Neutrophil (primary cell): ENCODE measurements around the gene PLXNB3.
"Not testable (repeated sequence)": the region's sequence is repeated elsewhere in the genome, so short reads cannot be mapped to it uniquely, and the experiment has no call there.

Source experiments
- H3K27ac ChIP-seq: fragments of 200-600 bp; sonication (generic); 2 replicates; pipeline ENCODE4 v1.5.1; 2016; ENCODE audit warnings: mild to moderate bottlenecking, moderate library complexity
- H3K27me3 ChIP-seq: fragments of 200-600 bp; sonication (generic); 2 replicates; pipeline ENCODE4 v1.6.0; 2016; ENCODE audit warnings: mild to moderate bottlenecking
- H3K36me3 ChIP-seq: fragments of 200-600 bp; sonication (generic); 2 replicates; pipeline ENCODE4 v1.5.1; 2017
- H3K4me1 ChIP-seq, 2 experiments: fragments of 200-600 bp in 1 of 2; sonication (generic) in 1 of 2; 1 replicate in 1 of 2; 2 replicates in 1 of 2; pipeline versions ENCODE4 v1.5.1 to v1.6.1; 2013 to 2016; ENCODE audit warnings: low read depth in 1 of 2, low read length in 1 of 2, mild to moderate bottlenecking in 1 of 2, moderate library complexity in 1 of 2; ENCODE audit not compliant: control insufficient read depth in 1 of 2, insufficient read depth in 1 of 2
- H3K4me3 ChIP-seq, 2 experiments: fragments of 200-600 bp in 1 of 2; sonication (generic) in 1 of 2; 1 replicate in 1 of 2; 2 replicates in 1 of 2; pipeline ENCODE4 v1.5.1; 2013 to 2016; ENCODE audit warnings: low read depth in 1 of 2, low read length in 1 of 2, mild to moderate bottlenecking in 1 of 2, moderate library complexity in 1 of 2
- H3K9me3 ChIP-seq: fragments of 200-600 bp; sonication (generic); 2 replicates; pipeline ENCODE4 v1.5.1; 2016
- CTCF ChIP-seq: fragments of 200-600 bp; sonication (generic); IDR thresholded peaks from 2 replicates; pipeline ENCODE4 v1.5.1; 2016; ENCODE audit warnings: antibody characterized with exemption

PLXNB3 gene

DNA sequence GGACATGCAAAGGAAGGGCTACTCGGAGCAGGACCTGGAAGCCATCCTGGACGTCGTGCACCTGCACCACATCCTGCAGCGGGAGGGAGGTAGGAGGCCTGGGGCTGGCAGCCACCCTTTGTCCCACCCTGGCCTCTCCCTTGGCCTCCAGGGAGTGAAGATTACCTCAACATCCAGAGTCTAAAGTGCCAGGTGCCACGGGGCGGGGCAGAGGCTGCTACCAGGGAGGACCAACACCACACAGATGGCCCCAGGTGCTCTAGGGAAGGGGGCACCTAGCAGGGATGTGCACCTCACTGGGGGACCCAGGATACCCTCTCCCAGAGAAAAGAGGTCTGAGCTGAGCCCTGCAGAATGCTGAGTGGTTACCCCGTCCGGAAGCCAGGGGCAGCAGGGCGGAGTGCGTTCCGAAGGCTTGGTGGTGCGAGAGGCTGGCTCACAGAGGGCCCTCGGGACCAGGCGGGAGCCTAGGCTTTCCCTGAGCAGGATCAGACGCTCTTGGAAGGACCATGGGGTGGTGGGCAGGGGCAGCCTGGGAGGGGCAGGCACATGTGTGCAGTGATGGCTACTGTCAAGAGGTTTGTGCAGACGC lies 23.3 kb upstream of the PLXNB3 start:
- Histone ChIP-seq H3K4me1 (no peaks in the 10 kb centered on the region), H3K27me3 (peaks cover 19% of the 10 kb centered on the region), H3K27ac (no peak overlapping the region), H3K36me3 (peaks cover 79% of the 10 kb centered on the region), H3K4me3 (no peak overlapping the region), H3K9me3 (no peaks in the 10 kb centered on the region)
- TF ChIP-seq CTCF: no peak

DNA sequence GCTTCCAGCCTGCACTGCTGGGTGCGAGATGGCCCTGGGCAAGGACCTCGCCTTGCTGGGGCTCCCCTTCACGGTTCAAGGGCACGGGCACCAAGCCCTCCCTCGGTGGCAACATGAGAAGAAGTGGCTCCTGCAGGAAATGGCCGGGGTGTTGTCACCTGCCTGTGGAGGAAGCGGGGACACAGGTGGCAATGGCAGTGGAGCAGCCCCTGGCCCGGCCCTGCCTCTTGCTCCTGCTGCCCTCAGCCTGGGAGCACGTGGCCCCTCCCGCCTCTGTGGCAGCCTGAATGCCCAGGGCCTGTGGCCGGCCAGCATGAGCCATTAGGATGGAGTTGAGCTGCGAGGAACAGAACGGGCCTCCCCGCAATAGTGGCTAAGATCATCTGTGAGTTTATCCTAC lies 22.6 kb upstream of the PLXNB3 start:
- H3K4me3 ChIP-seq: no peak overlapping the region
- peaks cover 72% of the 10 kb centered on the region for H3K36me3 ChIP-seq
- H3K4me1 ChIP-seq: no peaks in the 10 kb centered on the region
- peaks cover 24% of the 10 kb centered on the region for H3K27me3 ChIP-seq
- no peak for TF ChIP-seq CTCF
- no peaks in the 10 kb centered on the region for H3K9me3 ChIP-seq
- H3K27ac ChIP-seq: no peak overlapping the region

- H3K4me1 ChIP-seq, H3K9me3 ChIP-seq, H3K4me3 ChIP-seq, H3K27ac ChIP-seq: not testable (repeated sequence)
- Histone ChIP-seq H3K27me3 (peaks cover 24% of the 10 kb centered on the region), H3K36me3 (peaks cover 65% of the 10 kb centered on the region)
Measured at GRCh38 chrX:153742111-153742510, 21.9 kb upstream of the PLXNB3 start.

DNA sequence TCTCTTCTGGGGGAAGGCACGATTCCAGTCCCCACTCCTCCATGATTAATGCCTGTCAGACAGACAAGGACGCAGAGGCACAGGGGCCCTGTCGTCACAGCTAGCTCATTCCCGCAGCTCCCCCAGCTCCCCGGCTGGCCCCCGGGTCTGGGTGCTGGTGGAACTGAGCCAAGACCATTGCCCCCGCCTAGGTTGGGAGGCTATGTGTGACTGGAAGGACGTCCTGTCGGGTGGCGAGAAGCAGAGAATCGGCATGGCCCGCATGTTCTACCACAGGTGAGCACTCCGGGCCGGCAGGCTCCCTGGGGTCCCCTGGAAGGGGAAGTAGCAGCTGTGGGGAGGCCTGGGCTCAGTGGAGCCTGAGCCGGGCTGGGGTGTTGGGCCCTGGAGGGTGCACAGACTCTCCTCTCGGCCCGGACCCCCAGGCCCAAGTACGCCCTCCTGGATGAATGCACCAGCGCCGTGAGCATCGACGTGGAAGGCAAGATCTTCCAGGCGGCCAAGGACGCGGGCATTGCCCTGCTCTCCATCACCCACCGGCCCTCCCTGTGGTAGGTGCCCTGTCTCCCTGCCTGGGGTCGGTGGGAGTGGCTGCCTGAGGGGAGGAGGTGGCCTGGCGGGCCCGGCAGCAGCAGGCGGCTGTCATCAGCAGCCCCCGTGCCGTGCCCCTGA lies 21.1 kb upstream of the PLXNB3 start:
- Histone ChIP-seq H3K36me3 (peaks cover 57% of the 10 kb centered on the region), H3K27me3 (peaks cover 24% of the 10 kb centered on the region)
- H3K27ac ChIP-seq, H3K4me1 ChIP-seq, H3K9me3 ChIP-seq, H3K4me3 ChIP-seq: not testable (repeated sequence)

GRCh38 chrX:153743468-153744209 lies 20.4 kb upstream of the PLXNB3 start:
- peaks cover 51% of the 10 kb centered on the region for H3K36me3 ChIP-seq
- not testable (repeated sequence) for H3K4me1 ChIP-seq, H3K9me3 ChIP-seq, H3K27ac ChIP-seq, H3K4me3 ChIP-seq
- peaks cover 24% of the 10 kb centered on the region for H3K27me3 ChIP-seq

- Histone ChIP-seq H3K4me1 (no peaks in the 10 kb centered on the region), H3K36me3 (peaks cover 44% of the 10 kb centered on the region), H3K27ac (no peak overlapping the region), H3K4me3 (no peak overlapping the region), H3K9me3 (no peaks in the 10 kb centered on the region), H3K27me3 (peaks cover 24% of the 10 kb centered on the region)
- no peak for TF ChIP-seq CTCF
Measured at GRCh38 chrX:153744210-153745066, 19.6 kb upstream of the PLXNB3 start.

- H3K27ac ChIP-seq, H3K4me3 ChIP-seq, H3K9me3 ChIP-seq, H3K4me1 ChIP-seq: not testable (repeated sequence)
- H3K36me3 ChIP-seq: peaks cover 38% of the 10 kb centered on the region
- H3K27me3 ChIP-seq: peaks cover 24% of the 10 kb centered on the region
Measured at GRCh38 chrX:153745067-153745433, 19.0 kb upstream of the PLXNB3 start.
